KOPT-K1 (cell line): ENCODE measurements around the gene CDH23.

Source experiments
- H3K27ac ChIP-seq: fragments of 200-600 bp; sonication (generic); 2 replicates; pipeline ENCODE4 v1.5.1; 2016; ENCODE audit warnings: antibody characterized with exemption, mild to moderate bottlenecking, low read depth, low read length; ENCODE audit not compliant: poor library complexity, severe bottlenecking
- H3K36me3 ChIP-seq: fragments of 200-600 bp; sonication (generic); 2 replicates; pipeline ENCODE4 v1.5.1; 2017; ENCODE audit warnings: antibody characterized with exemption, mild to moderate bottlenecking, low read length, moderate library complexity; ENCODE audit not compliant: insufficient read depth
- H3K9me3 ChIP-seq: fragments of 200-600 bp; sonication (generic); 2 replicates; pipeline ENCODE4 v1.5.1; 2017; ENCODE audit warnings: antibody characterized with exemption, low read length, mild to moderate bottlenecking; ENCODE audit not compliant: insufficient read depth, poor library complexity, severe bottlenecking

The CDH23 gene

GRCh38 chr10:71610651-71611050 is 213.9 kb downstream of the CDH23 start:
- no peaks in the 10 kb centered on the region for H3K36me3 ChIP-seq
- H3K9me3 ChIP-seq = no peaks in the 10 kb centered on the region
- no peak overlapping the region for H3K27ac ChIP-seq

- no peaks in the 10 kb centered on the region for H3K9me3 ChIP-seq
- no peak overlapping the region for H3K27ac ChIP-seq
These were observed 214.4 kb downstream of the CDH23 start for GRCh38 chr10:71611131-71611530.

GRCh38 chr10:71611709-71612422 is 215.1 kb downstream of the CDH23 start:
- H3K36me3 ChIP-seq = no peaks in the 10 kb centered on the region
- no peaks in the 10 kb centered on the region for H3K9me3 ChIP-seq
- H3K27ac ChIP-seq = no peak overlapping the region

More at GRCh38 chr10:71611131-71611530, 214.4 kb downstream of the CDH23 start:
- no peaks in the 10 kb centered on the region for H3K36me3 ChIP-seq

GRCh38 chr10:71613261-71613777 is 216.6 kb downstream of the CDH23 start:
- no peaks in the 10 kb centered on the region for H3K36me3 ChIP-seq
- H3K27ac ChIP-seq = no peak overlapping the region
- H3K9me3 ChIP-seq = no peaks in the 10 kb centered on the region

GRCh38 chr10:71613877-71614276 is 217.2 kb downstream of the CDH23 start:
- Histone ChIP-seq H3K36me3 (no peaks in the 10 kb centered on the region), H3K9me3 (no peaks in the 10 kb centered on the region), H3K27ac (no peak overlapping the region)

GRCh38 chr10:71614946-71615345 is 218.2 kb downstream of the CDH23 start:
- Histone ChIP-seq H3K27ac (no peak overlapping the region), H3K9me3 (no peaks in the 10 kb centered on the region), H3K36me3 (no peaks in the 10 kb centered on the region)

GRCh38 chr10:71615538-71616329 is 219.0 kb downstream of the CDH23 start:
- H3K36me3 ChIP-seq = no peaks in the 10 kb centered on the region
- H3K27ac ChIP-seq = no peak overlapping the region
- no peaks in the 10 kb centered on the region for H3K9me3 ChIP-seq

GRCh38 chr10:71616817-71617654 is 220.3 kb downstream of the CDH23 start:
- no peaks in the 10 kb centered on the region for H3K36me3 ChIP-seq

GRCh38 chr10:71618176-71618575 is 221.5 kb downstream of the CDH23 start:
- no peaks in the 10 kb centered on the region for H3K9me3 ChIP-seq
- no peaks in the 10 kb centered on the region for H3K36me3 ChIP-seq
- no peak overlapping the region for H3K27ac ChIP-seq

More at GRCh38 chr10:71616817-71617654, 220.3 kb downstream of the CDH23 start:
- Histone ChIP-seq H3K9me3 (no peaks in the 10 kb centered on the region), H3K27ac (no peak overlapping the region)

- no peak overlapping the region for H3K27ac ChIP-seq
- H3K9me3 ChIP-seq = no peaks in the 10 kb centered on the region
- H3K36me3 ChIP-seq = no peaks in the 10 kb centered on the region
These were observed 221.9 kb downstream of the CDH23 start for GRCh38 chr10:71618598-71618997.

- H3K27ac ChIP-seq = no peak overlapping the region
- H3K9me3 ChIP-seq = no peaks in the 10 kb centered on the region
- no peaks in the 10 kb centered on the region for H3K36me3 ChIP-seq
These were observed 223.9 kb downstream of the CDH23 start for GRCh38 chr10:71620642-71621041.

GRCh38 chr10:71621231-71622153 is 224.8 kb downstream of the CDH23 start:
- Histone ChIP-seq H3K27ac (no peak overlapping the region), H3K36me3 (no peaks in the 10 kb centered on the region), H3K9me3 (no peaks in the 10 kb centered on the region)

GRCh38 chr10:71622154-71622526 is 225.4 kb downstream of the CDH23 start:
- Histone ChIP-seq H3K27ac (no peak overlapping the region), H3K36me3 (no peaks in the 10 kb centered on the region), H3K9me3 (no peaks in the 10 kb centered on the region)

- H3K9me3 ChIP-seq = no peaks in the 10 kb centered on the region
- no peaks in the 10 kb centered on the region for H3K36me3 ChIP-seq
- H3K27ac ChIP-seq = no peak overlapping the region
These were observed 225.9 kb downstream of the CDH23 start for GRCh38 chr10:71622616-71623015.
